NCI-H82 treated with DMSO at 0.1 percent for 48 hours (cell line): Measurements from ENCODE around the gene XYLT1.

ENCODE experiments used
- DNase-seq: peaks from one replicate; lab custom pipeline; 2025; ENCODE audit not compliant: unreplicated experiment; lab: John Stamatoyannopoulos, UW

XYLT1 gene

DNA sequence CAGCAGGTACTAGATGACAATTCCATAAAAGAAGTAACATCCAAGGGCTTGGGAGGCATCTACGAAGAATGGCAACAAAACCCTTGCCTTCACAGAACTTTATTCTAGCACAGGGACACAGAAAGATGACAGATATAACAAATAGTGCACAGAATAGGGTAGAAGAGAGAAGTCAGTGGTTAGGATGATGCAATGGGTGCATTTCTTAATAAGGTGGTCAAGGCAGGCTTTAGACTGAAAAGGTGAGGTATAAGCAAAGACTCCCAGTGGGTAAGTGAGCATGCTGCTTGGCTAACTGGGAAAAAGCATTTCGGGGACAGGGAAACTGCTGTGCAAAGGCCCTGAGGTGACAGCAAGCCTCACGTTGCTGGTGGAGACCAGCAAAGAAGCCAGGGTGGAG, 175.9 kb downstream of the XYLT1 start:
- no peak for DNase-seq

DNA sequence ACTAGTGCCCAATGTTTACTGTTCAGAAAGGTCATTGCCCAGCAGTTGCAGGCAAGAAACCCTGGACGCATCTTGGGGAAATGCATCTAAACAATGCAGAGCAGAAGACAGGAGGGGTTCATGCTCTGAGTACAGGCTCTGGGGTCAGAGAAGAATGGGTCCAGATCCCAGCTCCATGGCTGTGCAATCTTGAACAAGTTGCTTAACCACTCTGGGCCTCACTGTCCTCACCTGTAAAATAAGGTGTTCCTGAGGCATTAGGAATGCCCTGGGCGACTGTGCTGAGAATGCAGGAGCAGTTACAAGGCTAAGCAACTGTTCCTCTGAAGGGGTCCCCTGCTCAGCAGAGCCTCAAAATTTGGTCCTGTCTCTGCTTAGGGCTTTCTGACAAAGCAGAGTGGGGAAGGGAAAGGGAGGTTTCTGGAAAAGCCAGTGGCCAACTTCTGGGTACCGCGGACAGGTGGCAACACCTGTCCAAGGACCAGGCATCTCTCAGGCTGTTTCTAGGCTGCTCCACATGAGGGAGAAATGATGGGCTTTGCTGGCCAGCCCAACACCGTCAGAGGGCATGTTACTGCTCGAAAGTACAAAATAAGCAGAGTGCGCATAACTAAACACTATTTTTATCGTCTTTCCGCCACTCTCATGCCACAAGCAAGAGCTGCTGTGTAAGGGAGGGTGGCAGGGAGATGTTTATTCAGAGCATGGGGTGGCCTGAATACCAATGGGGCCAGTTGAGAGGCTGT, 176.8 kb downstream of the XYLT1 start:
- DNase-seq, result no peak

DNA sequence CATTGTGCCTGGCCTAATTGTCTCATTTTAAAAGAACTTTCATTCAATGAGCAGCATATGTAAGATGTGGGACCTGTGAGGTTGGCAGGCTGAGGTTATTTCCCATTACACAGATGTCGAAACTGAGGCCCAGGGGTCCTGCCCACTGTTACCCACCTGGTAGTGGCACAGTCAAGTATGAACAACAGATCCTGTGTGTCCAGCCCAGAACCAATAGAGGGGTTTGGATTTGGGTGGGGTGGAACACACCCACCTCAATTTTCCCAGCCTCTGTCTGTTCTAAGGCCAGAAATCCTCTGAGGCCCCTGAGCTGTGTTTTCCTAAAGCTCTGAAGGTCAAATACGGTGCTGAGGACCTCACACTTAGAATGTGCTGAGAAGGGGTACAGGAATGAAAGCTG, 179.5 kb downstream of the XYLT1 start:
- DNase-seq, result no peak

DNA sequence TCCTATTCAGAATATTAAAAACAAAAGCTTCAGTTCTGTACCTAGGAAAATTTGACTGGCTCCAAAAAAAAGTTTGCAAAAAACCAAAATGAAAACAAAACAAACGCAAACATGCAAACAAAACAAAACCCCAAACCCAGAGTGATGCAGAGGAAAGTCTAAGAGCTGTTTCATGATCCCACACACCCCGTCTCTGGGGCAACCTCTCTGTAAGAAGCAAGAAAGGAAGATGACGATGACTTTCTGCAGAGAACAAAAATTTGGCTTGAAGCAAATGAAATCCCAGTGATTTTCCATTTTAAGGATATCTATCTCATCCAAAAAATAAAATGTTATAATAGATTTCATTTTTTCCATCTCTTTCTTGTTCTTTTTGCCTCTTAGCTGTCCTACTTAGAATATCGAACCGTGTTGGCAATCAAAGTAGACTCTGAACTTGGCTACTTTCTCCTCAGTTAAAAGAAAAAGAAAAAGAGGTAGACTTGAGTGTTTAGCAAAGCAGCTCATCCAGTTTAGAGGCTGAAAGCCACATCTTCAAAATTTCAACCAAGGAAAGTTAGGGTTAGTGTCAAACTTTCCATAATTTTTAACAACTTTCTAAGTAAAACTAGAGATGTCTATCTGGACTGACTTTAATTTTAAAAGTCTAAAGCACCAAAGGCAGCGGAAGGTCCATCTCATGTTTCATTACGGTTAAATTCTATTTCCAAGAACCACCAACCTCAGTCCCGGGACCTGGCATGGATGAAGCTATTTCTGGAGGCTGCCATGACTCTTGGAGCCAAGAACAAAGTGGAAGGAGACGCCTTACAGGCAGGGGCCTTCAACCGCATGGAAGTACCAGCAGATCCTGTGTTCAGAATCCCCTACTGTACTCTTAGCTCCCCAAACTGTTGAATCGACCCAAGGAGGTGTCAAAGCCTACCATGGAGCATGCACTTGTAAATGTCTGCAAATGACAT, 180.8 kb downstream of the XYLT1 start:
- DNase-seq, result no peak

DNA sequence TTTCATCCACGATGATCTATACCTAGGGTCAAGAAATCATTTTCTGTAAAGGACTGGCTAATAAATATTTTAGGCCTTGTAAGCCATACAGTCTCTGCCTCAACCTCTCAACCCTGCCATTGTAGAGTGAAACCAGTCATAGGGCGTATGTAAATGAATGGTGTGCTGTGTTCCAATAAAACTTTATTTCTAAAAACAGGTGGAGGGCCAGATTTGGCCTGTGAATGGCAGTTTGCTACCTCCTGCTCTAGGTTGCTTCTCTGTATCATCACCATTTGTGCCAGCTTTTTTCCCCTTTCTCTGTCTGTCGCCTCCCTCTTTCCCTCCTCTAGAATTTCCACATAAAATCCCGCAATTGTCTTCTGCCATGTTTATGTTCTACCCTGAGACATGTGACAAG, 181.7 kb downstream of the XYLT1 start:
- DNase-seq, result no peak

DNA sequence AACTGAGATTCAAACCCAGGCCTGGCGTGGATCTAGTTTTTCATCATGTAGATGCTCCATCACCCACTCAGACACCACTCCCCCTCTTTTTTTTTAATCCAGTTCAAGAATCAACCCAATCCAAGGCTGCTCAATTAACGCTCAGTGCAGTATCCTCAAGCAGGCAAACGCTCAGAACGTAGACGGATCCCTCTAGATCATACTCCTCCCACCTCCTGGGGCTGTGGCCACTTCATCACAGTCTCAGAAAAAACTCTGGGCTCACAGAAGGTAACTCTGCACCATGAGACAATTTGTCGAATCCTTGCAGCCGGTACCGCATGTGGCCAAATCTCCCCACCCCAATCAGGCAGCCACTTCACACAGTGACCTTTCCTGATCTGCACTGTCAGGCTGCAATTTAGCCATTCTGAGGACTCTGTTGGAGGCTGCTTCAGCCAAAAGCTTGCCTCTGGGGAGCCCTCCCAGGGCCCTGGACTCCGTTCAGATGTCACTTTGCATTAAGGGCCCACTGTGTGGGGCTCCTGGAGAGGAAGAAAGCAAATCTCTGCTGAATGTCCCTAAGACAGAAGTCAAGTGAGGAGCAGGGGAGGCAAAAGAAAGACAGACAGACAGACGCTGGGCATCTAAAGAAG, 183.5 kb downstream of the XYLT1 start:
- no peak for DNase-seq

DNA sequence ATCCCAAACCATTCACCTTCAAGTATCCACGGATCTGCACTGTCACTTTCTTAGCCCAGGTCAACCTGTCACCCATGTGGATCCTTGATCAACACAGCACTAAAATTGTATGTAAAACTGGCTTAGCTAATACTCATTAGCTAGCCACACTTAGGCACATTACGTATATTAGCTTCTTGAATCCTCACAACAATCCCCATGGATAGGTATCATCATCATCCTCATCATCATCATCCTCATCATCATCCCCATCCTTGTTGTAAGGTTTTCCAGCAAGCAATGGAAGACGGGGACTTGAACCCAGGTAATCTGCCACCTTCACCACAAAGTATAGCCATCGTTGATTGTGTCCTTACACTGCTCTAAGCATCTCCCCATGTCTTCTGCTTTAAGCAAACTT, 184.3 kb downstream of the XYLT1 start:
- no peak for DNase-seq

DNA sequence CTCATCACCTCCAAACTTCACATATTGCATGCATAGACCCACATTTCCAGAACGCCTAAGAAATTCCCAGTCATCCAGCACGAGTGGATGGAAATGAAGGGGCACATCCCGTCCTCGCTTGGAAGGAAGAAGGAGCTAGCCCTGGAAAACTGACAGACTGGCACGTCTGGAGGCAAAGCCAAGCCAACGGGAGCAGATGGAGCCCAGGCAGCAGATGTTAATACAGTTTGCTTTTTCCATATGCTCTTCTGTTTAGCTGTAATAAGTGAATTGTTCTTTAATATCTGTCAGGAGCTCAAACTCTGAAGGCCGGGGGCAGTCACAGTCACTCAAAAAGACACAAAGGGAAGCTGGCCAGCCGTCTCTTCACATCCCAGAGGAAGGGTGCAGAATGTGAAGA, 187.7 kb downstream of the XYLT1 start:
- DNase-seq, result no peak

DNA sequence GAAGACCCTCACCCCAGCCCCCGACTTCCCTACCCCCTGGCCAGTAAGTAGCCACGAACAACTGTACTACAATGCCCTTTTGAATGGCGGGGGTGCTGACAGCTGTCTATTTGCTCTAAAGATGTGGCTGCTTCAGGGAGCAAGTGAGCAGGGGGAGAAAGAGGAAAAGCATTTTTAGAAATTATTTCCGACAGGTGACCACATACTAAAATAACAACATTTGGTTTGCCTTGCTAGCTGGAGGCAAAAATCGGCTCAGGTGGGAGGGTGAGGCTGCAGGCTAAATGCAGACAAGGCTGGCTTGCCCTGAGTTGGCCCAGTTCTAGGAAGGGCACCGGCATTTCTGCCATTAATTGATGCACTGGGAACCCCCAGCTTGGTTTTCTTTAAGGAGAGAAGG, 188.5 kb downstream of the XYLT1 start:
- no peak for DNase-seq

DNA sequence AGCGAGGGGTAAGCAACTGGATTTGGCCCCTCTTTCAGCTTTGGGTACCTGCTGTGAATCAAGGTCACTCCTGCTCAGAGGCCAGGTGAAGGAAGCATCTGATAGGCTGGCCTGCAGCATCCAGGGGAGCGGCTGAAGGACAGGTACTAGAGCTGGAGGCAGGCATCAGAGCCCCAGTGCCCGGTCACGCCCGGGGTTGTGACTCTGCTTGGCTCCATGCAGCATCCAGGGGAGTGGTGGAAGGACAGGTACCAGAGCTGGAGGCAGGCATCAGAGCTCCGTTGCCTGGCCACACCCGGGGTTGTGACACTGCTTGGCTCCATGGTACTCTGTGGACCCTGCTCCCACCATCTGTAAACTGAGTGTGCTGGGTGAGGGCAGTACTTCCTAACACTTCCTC, 189.7 kb downstream of the XYLT1 start:
- no peak for DNase-seq

DNA sequence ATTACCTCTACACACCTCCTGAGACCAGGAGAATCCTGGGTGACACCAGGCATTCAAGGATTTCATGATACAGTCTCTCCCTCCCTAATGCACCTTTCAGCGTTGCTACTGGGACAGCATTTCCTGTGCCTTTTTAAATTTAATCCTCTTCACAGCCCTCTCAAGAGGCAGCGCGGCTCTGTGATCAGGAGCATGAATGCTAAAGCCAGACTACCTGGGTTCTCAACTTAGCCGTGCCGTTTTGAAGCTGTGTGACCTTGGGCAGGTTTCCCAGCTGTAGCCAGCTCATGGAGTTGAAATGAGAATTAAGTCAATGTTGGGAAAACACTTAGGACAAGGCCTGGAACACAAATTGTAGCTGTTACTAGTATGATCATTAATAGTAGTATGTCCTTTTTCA, 191.8 kb downstream of the XYLT1 start:
- DNase-seq, result no peak

DNA sequence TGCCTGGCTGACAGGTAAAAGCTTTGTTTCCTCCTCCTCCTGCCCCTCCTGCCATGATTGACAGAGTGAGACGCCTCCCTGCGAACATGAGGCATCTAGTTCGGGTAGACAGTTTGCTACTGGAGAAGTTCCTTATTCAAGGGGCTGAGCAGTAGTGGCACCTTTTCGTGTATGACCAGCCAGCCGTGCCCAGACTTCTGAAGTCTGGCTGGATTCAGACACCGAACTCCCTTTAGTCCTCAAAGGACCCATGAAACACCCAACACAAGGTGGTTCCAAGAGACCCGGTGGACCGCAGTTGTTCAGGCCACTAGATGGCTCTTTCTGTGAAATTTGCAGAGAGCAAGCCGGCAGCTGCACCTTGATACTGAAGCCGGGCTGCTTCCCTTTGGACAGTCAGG, 192.8 kb downstream of the XYLT1 start:
- DNase-seq, result peak; percentile 4

DNA sequence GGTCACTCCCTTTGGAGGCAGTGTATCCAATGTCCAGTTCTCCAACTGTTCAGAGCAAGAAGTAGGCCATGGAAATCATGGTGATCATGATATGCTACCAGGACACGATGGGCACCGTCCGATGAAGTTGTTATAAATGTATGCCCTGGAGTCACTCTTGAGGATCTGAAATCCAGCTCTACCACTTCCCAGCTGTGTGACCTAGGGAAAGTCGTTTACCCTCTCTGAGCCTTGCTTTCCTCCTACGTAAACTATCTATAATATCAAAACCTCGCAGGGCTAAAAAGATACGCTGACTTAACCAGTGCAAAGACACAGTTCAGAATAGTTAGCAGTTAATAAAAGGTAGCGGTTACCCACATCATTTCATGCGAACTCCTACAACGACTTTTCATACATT, 194.2 kb downstream of the XYLT1 start:
- DNase-seq, result no peak

DNA sequence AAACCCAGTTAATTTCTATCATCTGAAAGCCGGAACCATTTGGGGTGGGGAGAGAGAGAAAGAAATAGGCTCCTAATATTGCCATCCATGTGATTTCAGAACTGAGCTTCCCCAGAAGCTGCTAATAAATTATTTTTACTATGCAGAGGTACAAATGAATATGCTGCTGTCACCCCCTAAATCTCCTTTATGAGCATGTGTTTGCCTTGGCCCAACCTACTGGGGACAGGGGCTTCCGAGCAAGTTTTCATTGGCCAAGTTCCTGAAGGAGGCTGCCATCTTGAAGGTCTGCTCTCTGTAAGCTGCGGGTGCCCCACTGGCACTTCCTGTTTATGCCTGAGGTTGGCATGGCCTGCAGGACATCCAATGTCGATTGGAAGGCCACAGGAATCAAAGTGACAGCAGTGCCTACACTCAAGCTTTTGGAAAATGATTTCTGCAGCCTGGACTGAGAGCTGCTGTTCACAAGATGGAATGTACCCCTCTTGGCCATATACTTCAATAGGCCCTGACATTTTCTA, 194.7 kb downstream of the XYLT1 start:
- no peak for DNase-seq

DNA sequence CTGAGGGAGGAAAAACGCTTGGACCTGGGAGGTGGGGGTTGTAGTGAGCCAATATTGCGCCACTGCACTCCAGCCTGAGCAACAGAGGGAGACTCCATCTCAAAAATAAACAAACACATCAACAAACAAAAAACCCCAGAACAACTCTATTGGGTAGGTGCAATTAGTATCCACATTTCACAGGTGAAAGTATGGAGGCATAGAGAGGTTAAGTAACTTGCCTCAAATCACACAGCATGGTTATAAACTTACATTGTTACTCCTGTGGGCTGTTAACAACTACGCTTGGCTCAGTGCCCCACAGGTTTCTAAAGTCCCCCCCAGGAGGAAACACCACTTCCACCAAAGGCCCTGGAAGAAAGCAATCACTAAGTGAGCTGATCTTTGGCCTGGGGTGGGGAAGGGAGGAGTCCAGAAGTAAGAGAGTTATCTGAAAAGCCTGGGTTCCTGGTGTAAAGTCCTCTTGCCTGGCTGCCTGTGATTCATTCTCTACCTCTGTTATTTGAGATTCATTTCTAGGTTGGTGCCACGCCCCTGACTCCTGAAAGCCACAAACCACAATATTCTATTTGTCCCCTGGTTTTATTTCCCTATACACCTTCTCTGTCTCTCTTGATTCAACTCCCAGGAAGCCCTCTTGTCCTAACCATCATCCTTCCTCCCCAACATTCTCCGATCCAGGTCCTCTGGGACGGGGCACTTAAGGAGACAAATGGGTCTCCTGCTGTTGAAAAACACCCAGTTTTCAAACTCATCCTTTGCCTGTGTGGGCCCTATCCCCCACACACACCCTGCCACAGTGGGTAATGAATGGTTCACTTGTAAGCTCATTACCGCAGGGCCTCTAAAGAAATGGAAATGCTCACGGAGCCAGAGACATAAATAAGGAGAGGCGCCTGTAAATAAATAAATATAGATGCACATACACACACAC, 195.4 kb downstream of the XYLT1 start:
- DNase-seq, result no peak

DNA sequence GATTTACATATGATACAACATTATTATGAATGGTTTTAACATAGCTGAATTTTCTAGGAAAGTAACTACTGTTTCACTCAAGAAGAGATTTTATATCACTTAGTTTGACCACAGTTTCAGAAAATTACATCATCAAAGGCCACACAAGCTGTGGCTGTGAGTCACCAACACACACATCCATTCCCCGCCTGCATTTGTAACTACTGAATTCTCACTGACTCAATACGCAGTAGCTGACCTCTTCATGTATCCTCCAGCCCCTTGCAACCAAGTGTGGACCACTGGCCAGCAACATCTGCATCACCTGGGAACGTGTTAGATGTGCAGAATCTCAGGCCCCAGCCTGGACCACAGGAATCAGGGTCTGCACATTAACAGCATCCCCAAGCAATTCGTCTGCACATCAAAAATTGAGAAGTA, 197.6 kb downstream of the XYLT1 start:
- no peak for DNase-seq

DNA sequence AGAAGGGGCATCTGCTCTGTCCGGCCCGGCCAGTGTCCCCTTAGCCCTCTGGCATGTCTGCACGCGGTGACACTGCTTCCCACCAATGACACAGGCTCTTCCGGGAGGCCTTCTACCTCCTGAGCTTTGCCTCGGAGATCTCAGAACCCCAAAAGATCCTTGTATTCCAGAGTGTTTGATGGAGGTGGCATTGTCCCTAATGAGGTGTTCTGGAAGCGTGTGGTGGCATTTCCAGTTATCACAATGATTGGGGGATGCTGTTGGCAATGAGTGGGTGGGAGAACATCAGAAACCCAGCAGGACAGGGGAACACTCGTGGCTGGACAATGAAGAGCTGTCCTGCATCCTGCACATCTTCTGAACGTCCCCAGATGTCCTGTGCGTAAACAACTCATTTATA, 198.0 kb downstream of the XYLT1 start:
- no peak for DNase-seq

DNA sequence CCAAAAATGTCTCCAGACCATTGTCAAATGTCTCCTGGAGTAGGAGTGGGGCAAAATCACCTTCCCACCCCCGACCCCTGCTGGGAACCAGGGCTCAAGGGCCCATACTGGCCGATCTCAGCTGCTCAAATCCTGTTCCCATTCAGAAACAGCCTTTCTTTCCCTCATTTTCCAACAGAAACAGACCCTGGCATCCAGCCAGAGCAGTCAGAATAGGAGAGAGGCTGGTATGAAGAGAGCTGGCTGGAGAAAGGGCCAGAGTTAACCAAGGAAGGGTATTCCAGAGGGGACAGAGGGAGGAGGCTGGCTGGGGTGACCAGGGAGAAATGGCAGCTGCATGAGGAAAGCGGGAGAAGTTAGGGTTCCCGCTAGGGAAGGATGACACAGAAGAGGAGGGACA, 199.1 kb downstream of the XYLT1 start:
- DNase-seq, result no peak

DNA sequence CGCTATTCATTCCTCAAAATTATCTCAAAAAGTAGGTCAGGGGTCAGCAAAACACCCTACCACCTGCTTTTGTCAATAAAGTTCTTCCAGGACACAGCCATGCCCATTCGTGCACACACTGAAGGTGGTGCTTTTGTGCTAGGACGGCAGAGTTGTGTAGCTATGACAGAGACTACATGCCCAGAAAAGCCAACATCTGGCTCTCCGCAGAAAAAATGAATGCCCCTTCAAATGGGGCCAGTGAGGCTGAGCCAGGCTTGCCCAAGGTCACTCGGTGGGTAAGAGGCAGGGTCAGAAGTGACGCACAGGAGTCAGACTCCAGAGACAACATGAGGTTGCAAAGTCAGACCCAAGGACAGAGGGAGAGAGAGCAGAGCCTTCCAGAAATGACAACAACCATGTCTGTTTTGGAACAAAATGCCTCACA, 200.1 kb downstream of the XYLT1 start:
- DNase-seq, result no peak

DNA sequence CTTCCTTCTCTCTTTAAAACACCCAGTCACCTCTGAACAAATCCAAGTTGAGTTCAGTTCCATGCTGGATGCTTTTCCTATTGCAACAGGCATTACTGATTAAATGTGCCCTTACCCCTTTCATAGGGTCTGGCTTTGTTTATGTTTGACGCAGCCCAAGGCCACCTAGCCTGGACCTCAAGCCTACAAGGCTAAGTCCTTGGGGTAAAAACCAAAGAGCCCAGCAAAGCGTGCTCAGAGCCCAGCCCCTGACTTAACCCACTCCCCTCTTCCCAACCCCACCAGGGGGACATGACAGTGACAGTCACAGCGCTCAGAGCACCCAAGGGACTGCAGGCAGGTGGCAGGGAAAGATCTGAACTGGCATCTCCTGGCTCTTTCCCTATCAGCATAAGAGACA, 200.6 kb downstream of the XYLT1 start:
- DNase-seq, result no peak
